Fibroblast of skin of right biceps (primary cell): Measurements from ENCODE around the gene ERV3-1.
"Not testable (repeated sequence)": the region's sequence is repeated elsewhere in the genome, so short reads cannot be mapped to it uniquely, and the experiment has no call there.

ENCODE experiments used
- DNase-seq: peaks from one replicate; pipeline ENCODE4 v3.0.0-alpha.2; 2013

Gene ERV3-1, protein sequence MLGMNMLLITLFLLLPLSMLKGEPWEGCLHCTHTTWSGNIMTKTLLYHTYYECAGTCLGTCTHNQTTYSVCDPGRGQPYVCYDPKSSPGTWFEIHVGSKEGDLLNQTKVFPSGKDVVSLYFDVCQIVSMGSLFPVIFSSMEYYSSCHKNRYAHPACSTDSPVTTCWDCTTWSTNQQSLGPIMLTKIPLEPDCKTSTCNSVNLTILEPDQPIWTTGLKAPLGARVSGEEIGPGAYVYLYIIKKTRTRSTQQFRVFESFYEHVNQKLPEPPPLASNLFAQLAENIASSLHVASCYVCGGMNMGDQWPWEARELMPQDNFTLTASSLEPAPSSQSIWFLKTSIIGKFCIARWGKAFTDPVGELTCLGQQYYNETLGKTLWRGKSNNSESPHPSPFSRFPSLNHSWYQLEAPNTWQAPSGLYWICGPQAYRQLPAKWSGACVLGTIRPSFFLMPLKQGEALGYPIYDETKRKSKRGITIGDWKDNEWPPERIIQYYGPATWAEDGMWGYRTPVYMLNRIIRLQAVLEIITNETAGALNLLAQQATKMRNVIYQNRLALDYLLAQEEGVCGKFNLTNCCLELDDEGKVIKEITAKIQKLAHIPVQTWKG

DNA sequence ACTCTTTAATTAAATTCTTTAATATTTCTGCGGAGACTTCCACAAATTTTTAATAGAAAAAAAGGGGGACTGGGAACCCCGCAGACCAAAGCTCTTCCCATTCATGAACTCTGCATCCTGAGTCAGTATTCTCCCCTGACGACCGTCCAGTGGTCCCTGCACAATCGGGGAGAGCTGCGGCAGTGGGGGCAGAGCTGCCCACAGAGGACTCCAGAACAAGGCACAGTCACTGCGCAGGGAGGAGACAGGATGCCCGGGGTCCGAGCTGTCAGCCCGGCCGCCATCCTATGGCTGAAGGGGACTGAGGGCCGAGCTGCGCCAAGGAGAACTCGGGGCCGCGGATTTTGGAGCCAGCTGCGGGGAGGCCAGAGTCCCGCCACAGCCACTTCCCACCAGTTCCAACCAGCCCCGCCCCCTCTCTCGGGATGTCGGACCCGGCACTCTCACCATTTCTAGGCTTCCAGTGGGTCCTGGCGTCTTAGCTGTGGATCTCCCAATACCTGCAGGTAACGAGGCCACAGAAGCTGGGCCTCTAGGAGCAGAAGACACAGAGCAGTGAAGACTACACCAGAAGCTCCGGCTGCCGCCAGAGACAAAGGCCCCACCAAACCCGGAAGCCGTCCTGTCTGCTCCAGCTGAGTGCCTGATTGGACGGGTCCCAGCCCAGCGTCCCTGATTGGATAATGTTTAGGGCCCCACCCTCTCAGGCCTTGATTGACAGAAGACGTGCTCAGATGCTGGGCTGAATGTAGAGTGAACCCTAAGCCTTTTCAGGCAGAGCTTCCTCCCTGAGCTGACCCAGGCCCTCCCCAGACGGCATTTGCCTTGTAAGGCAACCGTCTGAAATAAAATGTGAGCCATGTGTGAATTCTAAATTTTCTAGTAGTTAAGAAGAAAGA, at the start of gene ERV3-1:
Gene ERV3-1 (minus strand): TSS at position 594 of the 899 bp plus-strand sequence. CDS start 13,661 bp downstream, outside the sequence.
- DNase-seq: peak; percentile 95

DNA sequence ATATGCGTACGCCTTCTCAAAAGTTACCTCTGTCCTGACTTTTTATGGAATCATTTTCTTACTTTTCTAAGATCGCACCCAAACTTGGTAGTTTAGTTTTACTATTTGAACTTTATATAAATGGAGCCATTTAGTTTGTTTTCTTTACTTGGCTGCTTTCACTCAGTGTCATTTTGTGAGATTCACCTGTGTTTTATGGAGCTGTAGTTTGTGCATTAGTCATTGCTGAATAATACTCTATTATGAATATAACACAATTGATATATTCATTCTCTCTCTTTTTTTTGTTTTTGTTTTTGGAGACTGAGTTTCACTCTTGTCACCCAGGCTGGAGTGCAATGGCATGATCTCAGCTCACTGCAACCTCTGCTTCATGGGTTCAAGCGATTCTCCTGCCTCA, 49.3 kb upstream of the ERV3-1 start:
- DNase-seq: not testable (repeated sequence)

DNA sequence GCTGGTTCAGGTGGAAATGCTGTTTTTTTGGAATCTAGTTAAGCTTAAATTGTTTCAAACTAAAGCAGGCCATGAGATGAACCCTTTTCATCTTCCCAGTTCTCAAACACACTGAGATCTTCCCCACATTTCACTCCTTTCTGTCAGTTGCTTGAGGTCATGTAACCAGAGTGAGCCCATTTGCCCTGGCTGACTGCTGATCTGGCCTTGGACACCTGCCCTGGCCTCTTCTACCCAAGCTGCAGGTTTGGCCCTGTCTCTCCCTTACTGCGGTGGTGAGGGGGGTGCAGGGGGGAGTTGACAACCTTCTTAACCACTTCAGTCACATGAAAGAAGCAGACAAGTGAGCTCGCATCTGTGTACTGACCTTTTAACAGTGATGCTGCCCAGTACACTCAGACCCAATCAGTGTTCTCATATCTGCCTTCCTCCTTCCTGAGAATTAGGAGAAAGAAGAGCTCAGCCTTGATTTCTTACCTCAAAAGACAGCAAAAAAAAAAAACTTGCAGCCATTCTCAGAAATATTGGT, 48.0 kb upstream of the ERV3-1 start:
- not testable (repeated sequence) for DNase-seq

DNA sequence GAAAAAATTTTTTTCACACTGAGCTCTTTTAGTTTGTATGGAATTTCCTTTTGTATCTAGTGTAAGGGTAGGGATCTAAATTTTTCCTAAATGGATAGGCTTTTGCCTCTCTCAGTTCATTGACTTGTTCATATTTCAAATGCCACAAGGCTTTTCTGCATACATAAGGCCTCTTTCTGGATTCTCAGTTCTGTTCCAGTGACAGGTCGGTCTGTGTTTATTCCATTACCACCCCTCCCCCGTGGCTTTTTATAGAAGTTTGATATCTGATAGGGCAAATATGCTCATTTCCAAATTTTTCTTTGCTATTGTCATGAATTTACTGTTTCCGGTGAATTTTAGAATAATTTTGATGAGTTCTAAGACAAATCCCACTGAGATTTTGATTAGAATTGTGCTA, 45.2 kb upstream of the ERV3-1 start:
- DNase-seq: not testable (repeated sequence)

DNA sequence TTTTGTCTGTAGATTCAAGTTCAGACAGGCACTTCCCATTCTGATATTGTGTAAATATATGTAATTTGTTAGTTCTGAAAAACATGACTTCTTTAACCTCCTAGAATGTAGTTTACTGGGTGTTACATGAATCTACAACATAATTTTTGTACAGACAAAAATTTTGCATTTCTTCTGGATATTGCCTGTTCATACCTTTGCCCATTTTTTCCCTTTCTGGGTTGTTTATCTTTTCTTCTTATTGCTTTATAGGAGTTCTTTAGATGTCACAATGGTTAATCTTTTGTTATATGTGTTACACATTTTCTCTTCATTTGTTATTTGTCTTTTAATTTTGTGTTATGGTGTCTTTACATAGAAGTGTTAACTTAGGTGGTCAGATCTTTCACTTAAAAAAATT, 44.7 kb upstream of the ERV3-1 start:
- not testable (repeated sequence) for DNase-seq

DNA sequence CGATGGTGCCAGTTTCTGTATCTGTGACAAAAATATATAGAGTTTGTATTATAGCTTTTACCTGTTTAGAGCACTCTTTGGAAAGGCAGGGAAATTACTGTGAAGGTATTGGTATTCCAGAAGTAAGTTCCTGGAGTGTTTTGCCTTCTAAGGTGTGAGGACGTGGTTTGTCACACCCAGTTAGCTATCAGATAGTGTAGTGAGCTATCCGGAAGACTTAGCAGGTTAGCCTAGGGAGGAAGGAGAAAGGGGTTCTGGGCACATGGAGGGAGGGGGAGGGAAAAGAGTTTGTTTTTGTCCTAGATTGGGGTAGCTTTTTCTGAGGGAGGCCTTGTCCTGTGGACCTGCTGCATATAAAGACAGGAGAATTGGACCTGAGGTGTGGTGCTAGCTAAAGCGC, 39.8 kb upstream of the ERV3-1 start:
- DNase-seq: not testable (repeated sequence)

DNA sequence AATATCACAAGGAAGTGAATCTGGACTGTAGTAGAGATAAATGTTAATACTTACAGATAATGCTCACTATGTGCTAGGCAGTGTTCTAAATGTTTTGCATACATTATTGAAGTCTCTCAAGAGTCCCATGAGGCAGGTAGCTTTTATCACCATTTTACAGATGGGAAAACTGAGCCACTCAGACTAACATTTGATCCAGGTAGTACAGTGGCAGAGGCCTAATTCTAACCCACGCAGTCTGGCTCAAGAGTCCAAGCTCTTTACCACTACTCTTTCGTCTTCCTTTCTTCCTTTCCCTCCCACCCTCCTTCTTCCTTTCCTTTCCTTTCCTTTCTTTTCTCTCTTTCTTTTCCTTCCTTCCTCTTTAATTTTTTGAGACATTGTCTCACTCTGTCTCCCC, 39.1 kb upstream of the ERV3-1 start:
- not testable (repeated sequence) for DNase-seq

DNA sequence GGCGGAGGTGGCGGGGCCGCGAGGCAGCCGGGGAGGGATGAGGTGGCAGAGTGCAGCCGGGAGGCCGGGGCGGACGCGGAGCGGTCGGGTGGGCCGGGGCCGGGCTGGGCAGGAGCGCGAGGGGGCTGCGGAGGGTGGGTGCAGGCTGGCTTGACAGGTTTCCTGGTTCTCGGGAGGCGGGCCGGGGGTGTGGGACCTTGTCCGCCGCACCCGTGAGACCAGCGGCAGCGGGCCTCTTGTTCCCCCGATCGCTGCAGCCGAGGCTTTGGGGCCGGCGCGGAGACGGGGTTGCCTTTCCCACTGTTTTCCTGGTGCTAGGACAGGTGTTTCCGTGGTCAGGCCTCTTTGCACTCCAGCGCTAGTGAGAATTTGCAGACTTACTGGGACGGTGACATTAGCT, 32.3 kb upstream of the ERV3-1 start:
- peak; percentile 11 for DNase-seq

DNA sequence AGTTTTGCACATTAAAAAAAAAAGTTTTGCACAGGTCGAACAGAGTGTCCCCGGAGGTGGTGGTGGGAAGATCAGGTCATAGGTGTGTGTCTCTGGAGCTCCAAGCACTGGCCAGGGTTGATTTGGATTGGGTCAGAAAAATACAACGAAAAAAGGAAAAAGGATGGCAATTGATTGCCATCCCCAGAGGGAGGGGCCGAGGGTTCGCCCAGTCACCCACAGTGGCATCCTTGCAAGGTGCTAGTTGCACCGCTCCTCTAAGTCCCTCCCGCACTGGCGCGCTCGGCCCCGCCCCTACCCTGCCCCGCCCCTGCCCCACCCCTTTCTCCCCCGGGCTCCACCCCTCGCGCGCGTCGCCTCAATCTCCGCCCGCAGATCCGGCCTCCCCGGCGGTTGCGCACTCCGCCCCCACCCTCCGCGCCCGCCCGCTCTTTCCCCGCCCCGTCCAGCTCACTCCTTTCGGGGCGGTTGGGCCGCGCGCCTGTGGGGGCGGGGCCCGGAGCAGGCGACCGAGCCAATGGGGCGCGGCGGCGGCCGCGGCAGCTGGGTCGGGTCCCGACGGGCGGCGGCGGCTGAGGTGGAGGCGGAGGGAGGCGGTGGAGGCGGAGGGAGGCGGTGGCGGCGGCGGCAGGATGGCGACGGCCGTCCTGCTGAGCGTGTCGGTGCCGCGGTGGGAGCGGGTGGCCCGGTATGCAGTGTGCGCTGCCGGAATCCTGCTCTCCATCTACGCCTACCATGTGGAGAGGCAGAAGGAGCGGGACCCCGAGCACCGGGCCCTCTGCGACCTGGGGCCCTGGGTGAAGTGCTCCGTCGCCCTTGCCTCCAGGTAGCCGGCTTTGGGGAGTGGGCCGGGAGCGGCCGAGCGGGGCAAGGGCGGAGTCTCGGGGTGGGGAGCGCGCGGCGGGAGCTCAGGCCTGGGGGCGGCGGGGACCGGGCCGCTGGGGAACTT, 31.5 kb upstream of the ERV3-1 start:
- peak; percentile 94 for DNase-seq

DNA sequence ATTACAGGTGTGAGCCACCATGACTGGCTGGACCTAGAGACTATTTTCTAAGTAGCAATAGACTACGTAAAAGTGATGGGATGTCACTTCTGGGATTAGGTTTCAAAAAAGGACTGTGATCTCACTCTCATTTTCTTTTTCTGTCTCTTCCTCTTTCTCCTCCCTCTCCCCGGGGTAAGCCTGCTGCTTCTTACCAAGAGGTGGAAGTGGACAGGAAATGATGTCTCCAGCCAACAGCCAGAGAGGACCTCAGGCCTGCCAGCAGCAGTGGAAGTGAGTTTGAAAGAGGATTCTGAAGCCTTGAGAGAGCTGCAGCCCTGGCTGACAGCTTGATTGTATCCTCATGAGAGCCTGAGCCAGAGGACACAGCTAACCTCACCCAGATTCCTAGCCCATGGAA, 30.0 kb upstream of the ERV3-1 start:
- DNase-seq: not testable (repeated sequence)

DNA sequence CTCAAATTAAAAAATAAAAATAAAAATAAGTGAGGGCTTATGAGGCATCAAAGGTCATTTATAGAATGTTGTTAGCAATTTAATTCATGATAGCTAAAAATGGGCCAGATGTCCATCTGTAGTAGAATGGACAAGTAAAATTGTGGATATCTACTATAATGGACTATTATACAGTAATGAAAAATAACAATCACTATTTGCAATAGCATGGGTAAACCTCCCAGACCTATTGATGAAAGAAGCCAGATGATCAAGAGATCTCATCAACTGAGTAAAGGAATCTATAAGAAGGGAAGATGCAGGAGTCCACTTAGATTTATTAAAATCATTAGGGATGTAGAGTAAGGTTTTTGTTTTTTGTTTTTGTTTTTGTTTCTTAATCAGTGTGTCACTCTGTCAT, 29.0 kb upstream of the ERV3-1 start:
- DNase-seq: not testable (repeated sequence)

DNA sequence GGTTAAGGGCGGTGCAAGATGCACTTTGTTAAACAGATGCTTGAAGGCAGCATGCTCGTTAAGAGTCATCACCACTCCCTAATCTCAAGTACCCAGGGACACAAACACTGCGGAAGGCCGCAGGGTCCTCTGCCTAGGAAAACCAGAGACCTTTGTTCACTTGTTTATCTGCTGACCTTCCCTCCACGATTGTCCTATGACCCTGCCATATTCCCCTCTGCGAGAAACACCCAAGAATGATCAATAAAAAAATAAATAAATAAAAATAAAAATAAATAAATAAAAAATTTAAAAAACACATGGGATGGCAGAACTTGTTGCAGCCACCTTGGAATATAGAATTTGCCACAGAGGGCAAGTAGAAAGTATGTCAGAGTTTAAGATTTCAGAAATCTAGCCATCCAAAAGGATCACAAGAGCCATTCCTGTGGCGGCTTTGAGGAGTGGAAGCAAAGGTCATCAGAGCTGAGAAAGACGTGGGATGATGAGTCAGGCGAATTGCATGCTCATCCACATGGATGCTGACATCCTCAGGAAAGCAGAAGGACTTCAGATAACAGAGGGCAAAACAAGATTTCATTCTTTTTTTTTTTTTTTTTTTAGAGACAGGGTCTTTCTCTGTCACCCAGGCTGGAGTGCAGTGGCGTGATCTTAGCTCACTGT, 27.8 kb upstream of the ERV3-1 start:
- DNase-seq: peak; percentile 44

DNA sequence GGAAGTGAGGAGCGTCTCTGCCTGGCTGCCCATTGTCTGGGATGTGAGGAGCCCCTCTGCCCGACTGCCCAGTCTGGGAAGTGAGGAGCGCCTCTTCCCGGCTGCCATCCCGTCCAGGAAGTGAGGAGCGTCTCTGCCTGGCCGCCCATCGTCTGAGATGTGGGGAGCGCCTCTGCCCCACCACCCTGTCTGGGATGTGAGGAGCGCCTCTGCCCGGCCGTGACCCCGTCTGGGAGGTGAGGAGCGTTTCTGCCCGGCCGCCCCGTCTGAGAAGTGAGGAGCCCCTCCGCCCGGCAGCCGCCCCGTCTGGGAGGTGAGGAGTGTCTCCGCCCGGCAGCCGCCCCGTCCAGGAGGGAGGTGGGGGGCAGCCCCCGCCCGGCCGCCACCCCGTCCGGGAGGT, 26.9 kb upstream of the ERV3-1 start:
- not testable (repeated sequence) for DNase-seq

DNA sequence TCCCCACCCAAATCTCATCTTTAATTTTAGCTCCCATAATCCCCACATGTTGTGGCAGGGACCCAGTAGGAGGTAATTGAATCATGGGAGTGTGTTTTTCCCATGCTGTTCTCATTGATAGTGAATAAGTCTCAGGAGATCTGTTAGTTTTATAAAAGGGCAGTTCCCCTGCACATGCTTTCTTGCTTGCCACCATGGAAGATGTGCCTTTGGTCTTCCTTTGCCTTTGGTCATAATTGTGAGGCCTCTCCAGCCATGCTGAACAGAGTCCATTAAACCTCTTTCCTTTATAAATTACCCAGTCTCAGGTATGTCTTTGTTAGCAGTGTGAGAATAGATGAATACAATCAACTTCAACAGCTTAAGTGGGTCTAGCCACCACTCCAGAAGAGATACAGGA, 18.5 kb upstream of the ERV3-1 start:
- DNase-seq: not testable (repeated sequence)

DNA sequence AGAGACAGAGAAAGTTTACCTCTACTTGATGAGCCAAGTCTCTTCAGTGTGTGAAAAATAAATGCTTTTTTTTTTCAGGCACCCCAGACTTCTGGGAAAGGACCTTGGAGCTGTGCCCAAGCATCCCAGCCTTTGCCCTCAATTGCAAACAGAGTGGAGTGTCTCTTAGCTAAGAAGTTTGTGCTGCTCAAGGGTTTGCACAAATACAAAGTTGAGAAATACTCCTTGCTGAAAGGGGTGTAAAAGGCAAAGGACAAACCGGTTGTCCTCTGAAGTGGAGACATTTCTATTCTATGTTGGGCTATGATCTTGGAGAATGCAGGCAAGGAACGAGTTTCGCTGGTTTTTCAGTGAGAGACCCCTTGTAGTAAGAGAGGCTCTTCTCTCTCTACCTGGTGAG, 14.5 kb upstream of the ERV3-1 start:
- not testable (repeated sequence) for DNase-seq

DNA sequence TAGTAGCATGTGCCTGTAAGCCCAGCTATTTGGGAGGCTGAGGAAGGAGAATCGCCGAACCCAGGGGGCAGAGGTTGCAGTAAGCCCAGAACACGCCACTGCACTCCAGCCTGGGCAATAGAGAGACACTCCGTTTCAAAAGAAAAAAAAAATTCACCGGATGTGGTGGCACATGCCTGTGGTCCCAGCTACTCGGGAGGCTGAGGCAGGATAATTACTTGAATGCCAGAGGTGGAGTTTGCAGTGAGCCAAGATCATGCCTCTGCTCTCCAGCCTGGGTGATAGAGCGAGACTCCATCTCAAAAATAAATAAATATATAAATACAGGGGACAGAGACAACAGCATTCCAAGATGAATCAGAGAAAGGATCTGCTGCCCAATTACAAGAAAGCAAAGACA, 3.4 kb upstream of the ERV3-1 start:
- not testable (repeated sequence) for DNase-seq

DNA sequence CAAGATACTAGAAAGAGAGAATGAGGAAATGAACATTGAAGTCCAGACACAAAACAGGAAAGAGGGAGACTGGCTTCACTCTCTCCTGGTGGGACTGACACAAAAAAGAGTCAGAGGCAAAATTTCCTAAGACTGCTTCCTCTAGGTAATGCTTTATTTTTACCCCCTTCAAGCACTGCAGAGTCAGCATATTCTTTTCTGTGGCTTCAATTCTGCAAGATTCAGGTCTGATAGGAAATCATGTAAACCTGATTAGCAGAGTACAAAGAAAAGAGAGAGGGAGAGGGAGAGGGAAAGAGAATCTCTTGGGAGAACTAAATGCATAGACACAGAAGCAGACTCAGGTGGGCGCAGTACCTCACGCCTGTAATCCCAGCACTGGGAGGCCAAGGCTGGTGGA, 2.9 kb upstream of the ERV3-1 start:
- DNase-seq: not testable (repeated sequence)

DNA sequence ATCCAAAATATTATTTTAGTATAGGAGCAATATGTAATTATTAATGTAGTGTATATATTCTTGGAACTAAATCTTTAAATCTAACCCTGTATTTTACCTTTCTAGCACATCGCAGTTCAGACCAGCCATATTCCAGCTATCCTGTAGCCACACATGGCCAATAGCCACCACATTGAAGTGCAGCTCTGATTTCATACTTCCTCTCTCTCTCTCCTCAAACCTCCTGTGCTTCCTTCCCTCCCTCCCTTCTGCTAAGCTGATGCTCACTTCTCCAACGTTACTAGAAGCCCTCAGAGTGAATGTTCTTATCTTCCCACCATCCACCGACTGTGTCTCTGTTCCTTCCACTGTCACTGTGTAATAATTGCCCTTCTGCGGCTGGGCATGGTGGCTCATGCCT, 549 bp upstream of the ERV3-1 start:
- DNase-seq: not testable (repeated sequence)

DNA sequence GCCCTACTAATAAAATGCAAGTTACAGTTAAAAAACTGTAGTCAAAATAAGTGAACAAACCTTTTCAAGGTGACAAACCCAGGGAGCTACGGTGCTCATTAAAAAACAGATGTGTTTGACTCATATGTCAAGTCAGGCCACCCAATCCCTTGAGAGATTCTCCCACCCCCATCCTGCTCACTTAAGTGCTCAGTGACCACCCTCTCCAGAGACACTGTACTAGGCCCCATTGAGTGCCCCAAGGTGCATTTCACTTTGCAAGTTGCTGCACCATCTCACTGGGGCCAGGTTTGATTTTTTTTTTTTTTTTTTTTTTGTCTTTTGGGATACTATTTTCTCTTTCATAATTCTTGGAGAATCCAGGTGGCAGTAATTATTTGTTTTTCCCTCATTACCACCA, 1.9 kb downstream of the ERV3-1 start:
- DNase-seq: no peak

DNA sequence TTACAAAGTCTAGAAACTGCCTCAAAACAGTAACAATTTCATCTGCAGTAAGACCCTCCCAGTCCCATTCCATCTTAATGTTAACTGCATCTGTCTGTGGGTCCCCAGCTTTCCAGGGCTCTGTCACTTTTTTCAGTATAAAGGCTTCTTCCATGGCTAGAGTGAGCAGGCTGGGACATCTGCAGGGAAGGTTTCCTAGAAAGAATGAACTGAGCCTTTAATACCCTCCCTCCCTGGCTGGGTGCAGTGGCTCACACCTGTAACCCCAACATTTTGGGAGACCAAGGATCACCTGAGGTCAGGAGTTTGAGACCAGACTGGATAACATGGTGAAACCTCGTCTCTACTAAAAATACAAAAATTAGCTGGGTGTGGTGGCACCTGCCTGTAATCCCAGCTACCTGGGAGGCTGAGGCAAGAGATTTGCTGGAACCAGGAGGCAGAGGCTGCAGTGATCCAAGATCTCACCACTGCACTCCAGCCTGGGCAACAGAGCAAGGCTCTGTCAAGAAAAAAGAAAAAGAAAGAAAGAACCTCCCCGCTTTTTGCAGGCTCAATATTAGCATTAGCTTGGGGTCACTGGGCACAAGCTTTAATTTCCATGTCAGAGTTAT, 3.4 kb downstream of the ERV3-1 start:
- DNase-seq: no peak

DNA sequence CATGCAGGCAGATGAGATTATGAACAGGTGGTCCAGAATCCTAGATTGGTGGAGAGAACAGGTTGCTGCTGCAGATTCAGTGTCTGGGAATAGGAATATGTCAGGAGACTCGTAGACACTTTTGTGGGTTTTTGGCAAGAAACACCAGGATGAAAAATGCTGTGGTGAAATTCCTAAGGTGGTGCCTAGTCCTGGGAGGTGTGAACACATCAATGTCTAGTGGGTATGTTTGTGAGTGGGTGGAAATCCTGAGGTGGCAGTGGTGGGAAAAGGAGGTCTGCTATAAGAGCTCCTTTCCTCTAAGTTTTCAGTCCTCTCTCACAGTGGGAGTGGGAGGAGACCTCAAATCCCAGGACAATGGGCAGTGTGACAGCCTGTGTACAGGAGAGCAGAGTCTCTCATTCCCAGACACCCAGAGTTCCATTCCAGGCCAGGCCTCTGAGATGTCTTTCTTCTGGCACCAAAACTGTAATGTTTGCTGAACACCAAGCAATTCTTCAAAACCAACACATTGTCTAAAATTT, 5.1 kb downstream of the ERV3-1 start:
- no peak for DNase-seq
